Neural cell (in vitro differentiated cells): ENCODE results near the gene SERPINA3. TPM values are rescaled to one million over a fixed set of nuclear protein-coding genes. Genes with fewer than 3 reads are reported as not detected.

ENCODE experiments used
- H2AFZ ChIP-seq: fragments of 200-600, 300-800 bp; sonication (generic), shearing (Covaris generic); 2 replicates; pipeline ENCODE4 v1.6.0; 2014; ENCODE audit warnings: low read depth, mild to moderate bottlenecking, antibody characterized with exemption, low read length, moderate library complexity
- H3F3A ChIP-seq: fragments of 200-600 bp; shearing (Covaris generic); 2 replicates; pipeline ENCODE4 v1.6.1; 2016; ENCODE audit warnings: mild to moderate bottlenecking, moderate library complexity, mixed read lengths, antibody characterized with exemption, low read length; ENCODE audit not compliant: insufficient read depth, poor library complexity, severe bottlenecking
- H3K27ac ChIP-seq: fragments of 200-600, 300-800 bp; sonication (generic), shearing (Covaris generic); 2 replicates; pipeline ENCODE4 v1.5.1; 2014; ENCODE audit warnings: mild to moderate bottlenecking, low read length, moderate library complexity
- H3K27me3 ChIP-seq: fragments of 300-800, 200-600 bp; sonication (generic), shearing (Covaris generic); 2 replicates; pipeline ENCODE4 v1.6.0; 2014; ENCODE audit warnings: mild to moderate bottlenecking, low read depth, low read length, moderate library complexity; ENCODE audit not compliant: insufficient read depth
- H3K36me3 ChIP-seq: fragments of 300-800, 200-600 bp; sonication (generic), shearing (Covaris generic); 2 replicates; pipeline ENCODE4 v1.5.1; 2014; ENCODE audit warnings: mild to moderate bottlenecking, antibody characterized with exemption, low read length, moderate library complexity; ENCODE audit not compliant: insufficient read depth
- H3K4me2 ChIP-seq: fragments of 300-800, 200-600 bp; sonication (generic), shearing (Covaris generic); 2 replicates; pipeline ENCODE4 v1.6.0; 2014; ENCODE audit warnings: mild to moderate bottlenecking, low read length
- H3K4me3 ChIP-seq: fragments of 300-800, 200-600 bp; sonication (generic), shearing (Covaris generic); 2 replicates; pipeline ENCODE4 v1.5.1; 2014; ENCODE audit warnings: mild to moderate bottlenecking, low read length, moderate library complexity
- H3K79me2 ChIP-seq: fragments of 200-600 bp; shearing (Covaris generic); replicated peaks from 2 replicates; pipeline ENCODE4 v1.6.0; 2014; ENCODE audit warnings: mild to moderate bottlenecking, low read length, moderate library complexity; ENCODE audit not compliant: insufficient read depth
- H3K9ac ChIP-seq: fragments of 300-800, 200-600 bp; sonication (generic), shearing (Covaris generic); 2 replicates; pipeline ENCODE4 v1.6.1; 2016; ENCODE audit warnings: mild to moderate bottlenecking, low read length, mixed read lengths
- H3K9me2 ChIP-seq: fragments of 200-600 bp; shearing (Covaris generic); 2 replicates; pipeline ENCODE4 v1.6.1; 2016; ENCODE audit warnings: mild to moderate bottlenecking, low read length, mixed read lengths; ENCODE audit not compliant: insufficient read depth
- H3K9me3 ChIP-seq: fragments of 200-600, 300-800 bp; sonication (generic), shearing (Covaris generic); 2 replicates; pipeline ENCODE4 v1.6.1; 2016; ENCODE audit warnings: mild to moderate bottlenecking, mixed run types, low read length, moderate library complexity, mixed read lengths
- H4K20me1 ChIP-seq: fragments of 200-600 bp; shearing (Covaris generic); 2 replicates; pipeline ENCODE4 v1.6.1; 2016; ENCODE audit warnings: mild to moderate bottlenecking, mixed run types; ENCODE audit not compliant: insufficient read depth
- CTCF ChIP-seq: fragments of 450-650 bp; IDR thresholded peaks from 2 replicates; pipeline ENCODE4 v1.5.1; 2014; ENCODE audit warnings: antibody characterized with exemption, mild to moderate bottlenecking, moderate library complexity; ENCODE audit not compliant: poor library complexity, severe bottlenecking
- EZH2 ChIP-seq: fragments of 200-600, 300-800 bp; shearing (Covaris generic), sonication (generic); IDR thresholded peaks from 2 replicates; pipeline ENCODE4 v1.6.1; 2014; ENCODE audit warnings: antibody characterized with exemption, low read length, borderline replicate concordance, mild to moderate bottlenecking; ENCODE audit not compliant: insufficient read depth, poor library complexity, severe bottlenecking
- POLR2AphosphoS5 ChIP-seq: IDR thresholded peaks from 2 replicates; pipeline ENCODE4 v1.6.1; 2012
- RAD21 ChIP-seq: fragments of 450-650 bp; conservative IDR thresholded peaks from 2 replicates; pipeline ENCODE4 v1.6.1; 2014; ENCODE audit warnings: antibody characterized with exemption, mild to moderate bottlenecking, moderate library complexity
- REST ChIP-seq: IDR thresholded peaks from 2 replicates; pipeline ENCODE4 v1.6.1; 2012; ENCODE audit warnings: borderline replicate concordance
- SMC3 ChIP-seq: fragments of 450-650 bp; conservative IDR thresholded peaks from 2 replicates; pipeline ENCODE4 v1.6.1; 2014; ENCODE audit warnings: antibody characterized with exemption, mild to moderate bottlenecking, moderate library complexity; ENCODE audit not compliant: poor library complexity
- TAF1 ChIP-seq: IDR thresholded peaks from 2 replicates; pipeline ENCODE4 v1.6.1; 2012; ENCODE audit warnings: low read depth
- polyA plus RNA-seq: library from polyadenylated mRNA; depleted of rRNA; stranded (reverse); fragments of >200 nt; gene quantifications from 2 replicates; pipeline ENCODE4 v1.2.3, GENCODE V29; 2014

Gene SERPINA3
- polyA plus RNA-seq, 1 donor from 2014 or later, result not detected

DNA sequence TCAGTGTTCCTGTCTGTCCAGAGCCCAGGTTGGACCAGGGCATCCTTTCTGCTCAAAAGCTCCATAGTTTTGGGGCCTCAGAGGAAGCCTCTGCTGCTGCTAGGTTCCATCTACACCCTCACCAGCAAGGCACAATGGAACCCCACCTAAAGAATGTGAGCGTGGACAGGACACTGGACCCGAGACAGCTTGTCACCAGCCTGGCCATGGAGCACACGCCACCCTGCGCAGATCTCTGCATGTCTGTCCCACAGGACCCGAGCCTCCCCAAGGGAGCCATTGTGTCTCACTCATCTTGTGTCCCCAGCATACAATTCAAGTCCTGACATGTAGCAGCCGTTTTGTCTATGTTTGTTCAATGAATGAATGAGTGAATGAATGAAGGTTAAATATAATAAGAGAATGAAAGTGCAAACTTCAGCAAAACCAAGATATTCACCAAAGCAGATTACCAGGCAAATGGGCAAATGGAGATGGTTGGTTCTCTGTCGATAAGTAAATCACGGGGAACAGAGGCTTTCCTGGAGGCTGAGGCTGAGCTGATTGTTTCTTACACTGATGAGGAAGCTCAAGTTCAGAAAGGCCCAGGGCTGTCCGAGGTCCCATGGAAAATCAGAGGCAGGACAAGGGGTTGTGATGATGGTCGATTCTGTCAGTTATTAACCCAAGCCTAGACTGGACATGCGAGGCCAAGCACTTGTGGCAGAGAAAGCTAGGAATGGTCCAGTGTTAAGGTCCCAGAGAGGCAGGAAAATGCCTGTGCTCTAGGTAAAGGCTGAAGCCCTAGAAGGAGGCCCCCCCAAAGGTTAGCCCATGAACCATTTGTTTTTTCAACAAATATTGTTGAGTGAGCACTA, 27.0 kb downstream of the SERPINA3 start:
- H3K79me2 ChIP-seq, result no peaks in the 10 kb centered on the region
- TF ChIP-seq POLR2AphosphoS5 (no peak), CTCF (no peak), REST (no peak), SMC3 (no peak), RAD21 (no peak), EZH2 (no peak)
- H3K36me3 ChIP-seq, result no peaks in the 10 kb centered on the region

GRCh38 chr14:94640721-94641631, 28.8 kb downstream of the SERPINA3 start:
- Histone ChIP-seq H3K4me2 (no peak overlapping the region), H3K27ac (no peak overlapping the region), H3K36me3 (no peaks in the 10 kb centered on the region), H3K9ac (no peak overlapping the region), H4K20me1 (no peaks in the 10 kb centered on the region), H3F3A (no peaks in the 10 kb centered on the region), H3K9me2 (no peaks in the 10 kb centered on the region), H3K27me3 (no peaks in the 10 kb centered on the region), H3K79me2 (no peaks in the 10 kb centered on the region), H3K9me3 (no peaks in the 10 kb centered on the region), H3K4me3 (no peak overlapping the region), H2AFZ (no peak overlapping the region)
- TF ChIP-seq CTCF, result no peak
- no peak for TF ChIP-seq TAF1

More for the DNA sequence above, 27.0 kb downstream of the SERPINA3 start:
- H3K27me3 ChIP-seq, result no peaks in the 10 kb centered on the region
- H3K9me3 ChIP-seq, result no peaks in the 10 kb centered on the region
- no peak overlapping the region for H3K4me2 ChIP-seq
- no peaks in the 10 kb centered on the region for H4K20me1 ChIP-seq
- no peak overlapping the region for H2AFZ ChIP-seq
- H3F3A ChIP-seq, result no peaks in the 10 kb centered on the region
- H3K27ac ChIP-seq, result no peak overlapping the region
- H3K9ac ChIP-seq, result no peak overlapping the region
- H3K9me2 ChIP-seq, result no peaks in the 10 kb centered on the region
- no peak overlapping the region for H3K4me3 ChIP-seq
